Measurements from ENCODE around the gene IGFL1. TPM values are rescaled to one million over a fixed set of nuclear protein-coding genes. Genes with fewer than 3 reads are reported as not detected.

IGFL1 gene
- total and polyA plus RNA-seq, 7 donors: not detected

DNA sequence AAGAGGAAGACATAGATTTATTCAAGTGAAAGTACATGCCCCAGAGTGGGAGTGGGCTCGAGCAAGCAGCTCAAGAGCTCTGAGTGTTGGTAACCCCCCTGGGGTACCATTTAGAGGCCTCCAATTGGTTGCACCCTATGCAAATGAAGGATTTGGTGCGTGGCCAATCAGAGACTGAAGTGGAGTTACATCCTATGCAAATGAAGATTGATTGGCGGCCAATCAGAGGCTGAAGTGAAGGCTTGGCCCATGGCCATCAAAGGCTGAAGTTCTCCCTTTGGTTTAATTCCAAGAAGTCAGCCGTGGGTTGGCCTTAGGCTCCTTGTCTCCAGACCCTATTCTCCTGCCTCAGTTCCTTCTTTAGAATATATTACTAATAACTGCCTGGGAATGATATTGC, 12.9 kb upstream of the IGFL1 start:
- DNase-seq (no peak), ATAC-seq (no peak)
- Histone ChIP-seq H3K36me3 (ENCODE audit: insufficient read depth in 1 of 2, low read depth in 1 of 2) (no peaks in the 10 kb centered on the region), H3K4me3 (no peak overlapping the region), H3K27me3 (ENCODE audit: insufficient read depth in 3 of 3, low read length in 2 of 3) (peaks cover 0 to 23% (median 0%) of the 10 kb centered on the region in 3 donors), H3K4me1 (peaks cover 6% of the 10 kb centered on the region), H3K27ac (no peak overlapping the region), H3K9me3 (no peaks in the 10 kb centered on the region)
- TF ChIP-seq, protein P1, sequence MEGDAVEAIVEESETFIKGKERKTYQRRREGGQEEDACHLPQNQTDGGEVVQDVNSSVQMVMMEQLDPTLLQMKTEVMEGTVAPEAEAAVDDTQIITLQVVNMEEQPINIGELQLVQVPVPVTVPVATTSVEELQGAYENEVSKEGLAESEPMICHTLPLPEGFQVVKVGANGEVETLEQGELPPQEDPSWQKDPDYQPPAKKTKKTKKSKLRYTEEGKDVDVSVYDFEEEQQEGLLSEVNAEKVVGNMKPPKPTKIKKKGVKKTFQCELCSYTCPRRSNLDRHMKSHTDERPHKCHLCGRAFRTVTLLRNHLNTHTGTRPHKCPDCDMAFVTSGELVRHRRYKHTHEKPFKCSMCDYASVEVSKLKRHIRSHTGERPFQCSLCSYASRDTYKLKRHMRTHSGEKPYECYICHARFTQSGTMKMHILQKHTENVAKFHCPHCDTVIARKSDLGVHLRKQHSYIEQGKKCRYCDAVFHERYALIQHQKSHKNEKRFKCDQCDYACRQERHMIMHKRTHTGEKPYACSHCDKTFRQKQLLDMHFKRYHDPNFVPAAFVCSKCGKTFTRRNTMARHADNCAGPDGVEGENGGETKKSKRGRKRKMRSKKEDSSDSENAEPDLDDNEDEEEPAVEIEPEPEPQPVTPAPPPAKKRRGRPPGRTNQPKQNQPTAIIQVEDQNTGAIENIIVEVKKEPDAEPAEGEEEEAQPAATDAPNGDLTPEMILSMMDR (IDR thresholded peaks at IDR 0.05): no peak
- intact Hi-C loops (cut with DNase I): no loop called here
- WGBS, 3 donors: 55 to 66% (median 55%) methylated on average over 4 of the region's 4 CpGs

DNA sequence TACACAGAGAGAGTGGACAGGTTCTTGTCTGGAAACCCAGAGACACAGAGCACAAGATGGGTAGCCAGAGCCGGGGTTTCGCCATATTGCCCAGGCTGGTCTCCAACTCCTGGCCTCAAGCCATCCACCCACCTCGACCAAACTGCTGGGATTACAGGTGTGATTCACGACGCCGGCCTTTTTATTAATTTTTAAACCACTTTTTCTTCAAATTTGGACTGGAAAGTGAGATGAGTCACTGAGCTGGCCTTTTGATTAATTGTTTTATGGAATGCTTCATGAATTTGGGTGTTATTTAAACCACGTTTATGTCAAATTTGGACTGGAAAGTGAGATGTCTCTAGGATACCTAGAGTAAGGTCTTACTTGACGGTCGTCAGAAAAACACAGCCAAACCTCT, 12.1 kb upstream of the IGFL1 start:
- H3K9me3 ChIP-seq: no peaks in the 10 kb centered on the region
- peaks cover 0 to 23% (median 0%) of the 10 kb centered on the region in 3 donors for H3K27me3 ChIP-seq (ENCODE audit: insufficient read depth in 3 of 3, low read length in 2 of 3)
- H3K4me1 ChIP-seq: peaks cover 9% of the 10 kb centered on the region
- no peak overlapping the region for H3K27ac ChIP-seq
- DNase-seq (no peak), ATAC-seq (no peak)
- TF ChIP-seq, protein P1 (IDR thresholded peaks at IDR 0.05): no peak
- no peak overlapping the region for H3K4me3 ChIP-seq
- 74 to 83% (median 81%) methylated on average over 9 of the region's 9 CpGs for WGBS, 3 donors
- intact Hi-C loops (cut with DNase I): no loop called here
- H3K36me3 ChIP-seq (ENCODE audit: insufficient read depth in 1 of 2, low read depth in 1 of 2): no peaks in the 10 kb centered on the region

- H3K4me1 ChIP-seq: peaks cover 9% of the 10 kb centered on the region
- H3K4me3 ChIP-seq: no peak overlapping the region
- intact Hi-C loops (cut with DNase I): no loop called here
- 10 to 19% (median 14%) methylated on average over 6 of the region's 6 CpGs for WGBS, 3 donors
- no peaks in the 10 kb centered on the region for H3K9me3 ChIP-seq
- ATAC-seq: no peak
- TF ChIP-seq, protein P1 (IDR thresholded peaks at IDR 0.05): no peak
- peaks cover 0 to 23% (median 0%) of the 10 kb centered on the region in 3 donors for H3K27me3 ChIP-seq (ENCODE audit: insufficient read depth in 3 of 3, low read length in 2 of 3)
- DNase-seq: no peak
- no peak overlapping the region for H3K27ac ChIP-seq
- H3K36me3 ChIP-seq (ENCODE audit: insufficient read depth in 1 of 2, low read depth in 1 of 2): no peaks in the 10 kb centered on the region
These were observed 11.4 kb upstream of the IGFL1 start for GRCh38 chr19:46218160-46218559.

GRCh38 chr19:46220038-46220615, 9.4 kb upstream of the IGFL1 start:
- Histone ChIP-seq H3K4me1 (peaks cover 9% of the 10 kb centered on the region), H3K36me3 (ENCODE audit: insufficient read depth in 1 of 2, low read depth in 1 of 2) (no peaks in the 10 kb centered on the region), H3K27me3 (ENCODE audit: insufficient read depth in 3 of 3, low read length in 2 of 3) (peaks cover 0 to 29% (median 2%) of the 10 kb centered on the region in 3 donors), H3K4me3 (no peak overlapping the region), H3K9me3 (no peaks in the 10 kb centered on the region), H3K27ac (no peak overlapping the region)
- ATAC-seq (no peak), DNase-seq (no peak)
- intact Hi-C loops (cut with DNase I): no loop called here
- 70 to 89% (median 73%) methylated on average over 8 of the region's 8 CpGs for WGBS, 3 donors
- TF ChIP-seq, protein P1 (IDR thresholded peaks at IDR 0.05): no peak

GRCh38 chr19:46221152-46221551, 8.4 kb upstream of the IGFL1 start:
- no peak overlapping the region for H3K4me3 ChIP-seq
- 52 to 59% (median 56%) methylated on average over 2 of the region's 2 CpGs for WGBS, 3 donors
- H3K36me3 ChIP-seq (ENCODE audit: insufficient read depth in 1 of 2, low read depth in 1 of 2): no peaks in the 10 kb centered on the region
- peaks cover 9% of the 10 kb centered on the region for H3K4me1 ChIP-seq
- TF ChIP-seq, protein P1 (IDR thresholded peaks at IDR 0.05): no peak
- intact Hi-C loops (cut with DNase I): no loop called here
- no peak overlapping the region for H3K27ac ChIP-seq
- no peaks in the 10 kb centered on the region for H3K9me3 ChIP-seq
- peaks cover 0 to 38% (median 2%) of the 10 kb centered on the region in 3 donors for H3K27me3 ChIP-seq (ENCODE audit: insufficient read depth in 3 of 3, low read length in 2 of 3)
- DNase-seq (no peak), ATAC-seq (no peak)

Data from psoas muscle (tissue), 8 donors.